GM20000 (cell line): ENCODE results near the gene C1orf21.

Source experiments
- DNase-seq: peaks from one replicate; pipeline ENCODE4 v3.0.0; 2012; ENCODE audit warnings: low spot score
- CTCF ChIP-seq: IDR thresholded peaks from 2 replicates; pipeline ENCODE4 v1.5.1; 2012; ENCODE audit warnings: mild to moderate bottlenecking, control low read depth; ENCODE audit errors: extremely low read depth, missing control alignments

The C1orf21 gene

DNA sequence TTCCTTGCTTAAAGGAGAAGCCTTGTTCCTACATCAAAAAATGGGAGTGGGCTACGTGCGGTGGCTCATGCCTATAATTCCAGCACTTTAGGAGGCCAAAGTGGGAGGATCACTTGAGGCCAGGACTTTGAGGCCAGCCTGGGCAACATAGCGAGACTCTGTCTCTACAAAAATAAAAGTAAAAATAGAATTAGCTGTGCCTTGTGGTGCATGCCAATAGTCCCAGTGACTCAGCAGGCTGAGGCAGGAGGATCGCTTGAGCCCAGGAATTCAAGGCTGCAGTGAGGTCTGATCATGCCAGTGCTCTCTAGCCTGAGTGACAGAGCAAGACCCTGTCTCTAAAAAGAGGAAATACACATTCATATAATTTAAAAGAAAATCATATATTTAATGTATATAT, 127.1 kb downstream of the C1orf21 start:
- TF ChIP-seq CTCF, result no peak
- no peak for DNase-seq

- no peak for DNase-seq
- no peak for TF ChIP-seq CTCF
Measured at GRCh38 chr1:184514447-184514846, 127.6 kb downstream of the C1orf21 start.

DNA sequence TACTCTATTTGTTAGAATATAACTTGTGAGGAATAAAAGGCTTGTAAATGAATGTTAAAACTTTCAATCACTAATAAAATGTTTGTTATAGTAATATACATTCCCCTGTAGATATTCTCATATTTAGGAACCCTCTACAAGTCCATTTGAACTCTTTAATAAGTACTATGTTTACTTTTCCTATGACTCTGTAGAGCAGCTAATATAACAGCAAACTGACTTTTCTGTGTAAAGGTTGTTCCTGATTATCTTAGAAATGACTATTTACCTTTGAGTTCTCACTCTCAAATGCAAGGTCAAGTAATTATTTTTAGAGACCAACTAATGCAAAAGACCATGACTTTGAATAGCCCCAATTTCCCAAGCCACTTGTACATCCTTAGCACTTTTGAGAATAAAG, 130.3 kb downstream of the C1orf21 start:
- no peak for DNase-seq
- no peak for TF ChIP-seq CTCF

DNA sequence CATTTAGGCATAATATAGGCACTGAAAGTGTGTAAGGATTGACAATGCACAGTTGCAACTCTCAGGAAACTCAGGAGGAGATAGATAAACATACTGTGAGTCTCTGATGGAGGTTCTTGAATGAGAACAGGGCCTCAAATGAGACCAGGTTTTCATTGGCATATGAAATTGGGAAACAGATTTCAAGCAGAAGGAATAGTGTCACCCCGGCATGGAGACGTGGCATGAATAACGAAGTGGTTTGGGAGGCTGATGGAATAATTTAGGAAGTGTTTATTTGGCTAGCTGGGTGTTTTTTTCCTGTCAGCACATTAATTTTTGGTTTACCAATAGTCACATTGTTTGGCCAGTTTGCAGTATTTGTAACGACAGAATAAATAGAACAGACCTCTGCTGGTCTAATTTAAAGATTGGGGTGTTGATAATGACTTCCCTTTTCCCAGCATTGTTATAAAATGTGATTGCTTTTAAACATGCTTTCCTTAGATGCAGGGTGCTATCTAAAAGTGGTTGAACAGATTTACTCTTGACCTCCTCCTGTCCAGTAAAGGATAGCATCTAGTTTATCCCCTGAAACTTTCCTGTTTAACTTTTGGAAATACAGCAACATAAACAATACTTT, 132.0 kb downstream of the C1orf21 start:
- no peak for DNase-seq
- TF ChIP-seq CTCF, result no peak

DNA sequence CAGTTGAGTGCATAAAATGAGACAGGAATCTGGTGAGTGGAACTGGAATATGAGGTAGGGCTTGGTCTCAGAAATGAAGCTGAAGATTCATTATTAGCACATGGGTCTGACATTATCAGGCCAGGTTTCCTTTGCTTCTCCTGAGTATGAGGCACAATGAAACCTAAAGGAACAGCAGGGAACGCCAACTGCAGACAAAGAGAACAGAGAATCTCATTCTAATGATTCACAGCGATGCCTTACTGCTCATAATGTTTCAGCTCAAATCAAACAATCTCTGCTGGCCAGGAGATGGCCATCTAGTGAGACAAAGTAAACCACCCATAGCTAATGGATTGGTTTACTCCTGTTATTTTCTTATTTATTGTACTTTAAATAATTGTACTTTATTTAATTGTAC, 133.5 kb downstream of the C1orf21 start:
- no peak for DNase-seq
- no peak for TF ChIP-seq CTCF

DNA sequence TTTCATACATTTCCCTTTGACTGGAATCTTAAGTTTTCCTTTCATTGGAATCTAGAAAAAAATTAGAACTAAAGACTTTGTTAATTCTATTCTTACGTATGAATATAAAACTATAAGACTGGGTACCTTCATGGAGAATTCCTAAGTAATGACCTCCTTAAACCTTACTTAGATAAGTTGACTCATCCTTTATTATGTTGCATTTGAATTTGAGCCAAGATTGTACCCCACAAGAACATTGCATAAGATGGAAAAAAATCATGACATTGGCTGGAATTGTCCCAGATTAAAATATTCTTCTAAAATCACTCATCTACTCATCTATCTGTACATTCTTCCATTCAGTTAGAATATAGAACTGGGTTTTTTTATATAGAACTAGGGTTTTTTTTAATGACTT, 137.4 kb downstream of the C1orf21 start:
- no peak for TF ChIP-seq CTCF
- DNase-seq, result no peak

GRCh38 chr1:184527402-184527801, 140.6 kb downstream of the C1orf21 start:
- TF ChIP-seq CTCF, result no peak
- DNase-seq, result no peak
